Measurements from ENCODE around the gene GPR83.
"Not testable (repeated sequence)": the region's sequence is repeated elsewhere in the genome, so short reads cannot be mapped to it uniquely, and the experiment has no call there.

The GPR83 gene

DNA sequence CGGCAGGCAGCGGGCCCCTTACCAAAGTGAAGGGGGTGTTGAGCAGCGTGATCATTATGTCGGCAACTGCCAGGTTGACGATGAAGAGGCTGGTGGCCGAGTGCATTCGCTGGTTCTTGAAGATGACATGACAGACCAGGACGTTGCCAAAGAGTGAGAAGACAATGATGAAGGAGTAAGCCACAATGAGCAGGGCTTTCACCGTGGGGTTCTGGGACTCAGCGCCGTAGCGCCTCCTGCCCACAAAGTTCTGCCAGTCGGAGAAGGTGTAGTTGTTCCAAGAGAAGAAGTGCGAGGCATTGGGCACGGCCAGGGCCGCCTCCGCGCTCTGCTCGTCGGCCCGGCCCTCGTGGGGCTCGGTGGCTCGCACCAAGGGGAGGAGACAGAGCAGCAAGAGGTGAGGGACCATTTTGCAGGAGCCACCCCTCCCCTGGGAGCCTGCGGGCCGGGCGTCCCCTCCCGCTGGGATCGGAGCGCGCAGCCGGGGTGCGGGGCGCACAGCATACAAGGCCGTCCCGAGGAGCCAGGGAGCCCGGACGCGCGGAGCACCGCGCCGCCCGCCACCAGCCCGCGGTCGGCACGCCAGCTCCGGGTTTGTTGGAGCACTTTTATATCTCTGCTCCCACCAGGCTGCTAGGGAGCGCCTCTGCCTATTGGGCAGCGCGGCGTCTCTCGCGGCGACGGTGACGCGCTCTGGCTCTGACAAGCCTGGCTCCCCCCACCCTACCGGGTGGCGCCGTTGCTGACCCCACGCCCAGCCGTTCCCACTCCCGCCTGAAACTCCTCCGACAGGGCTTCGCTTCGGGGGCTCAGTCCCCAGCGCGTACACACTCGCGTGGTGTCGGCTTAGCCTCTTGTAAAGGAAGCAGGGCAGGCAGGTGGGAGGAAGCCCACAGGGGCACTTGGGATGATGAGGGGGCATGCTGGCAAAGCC lies at the start of gene GPR83:
Gene GPR83 (minus strand): TSS at position 581 of the 934 bp plus-strand sequence. CDS start 172 bp downstream, at position 409.
- DNase-seq (ENCODE audit: low spot score) = no peak

DNA sequence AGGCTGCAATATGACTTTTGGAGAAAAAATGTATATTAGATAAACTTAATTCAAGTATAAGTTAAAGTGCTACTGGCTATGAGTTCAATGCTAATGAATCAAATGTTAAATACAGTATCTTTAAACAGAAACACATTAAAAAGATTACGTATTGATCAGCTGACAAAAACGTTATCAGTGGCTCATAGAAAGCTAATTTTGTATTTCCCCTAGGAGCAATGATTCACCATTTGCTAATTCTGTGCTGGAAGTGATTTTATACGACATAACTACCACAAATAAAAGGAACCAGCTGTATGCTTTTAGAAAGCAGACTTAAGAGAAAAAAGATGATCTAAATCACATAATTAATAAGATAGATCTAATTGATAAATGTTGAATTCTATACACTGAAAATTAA lies 48.8 kb upstream of the GPR83 start:
- no peak for DNase-seq (ENCODE audit: low spot score)

DNA sequence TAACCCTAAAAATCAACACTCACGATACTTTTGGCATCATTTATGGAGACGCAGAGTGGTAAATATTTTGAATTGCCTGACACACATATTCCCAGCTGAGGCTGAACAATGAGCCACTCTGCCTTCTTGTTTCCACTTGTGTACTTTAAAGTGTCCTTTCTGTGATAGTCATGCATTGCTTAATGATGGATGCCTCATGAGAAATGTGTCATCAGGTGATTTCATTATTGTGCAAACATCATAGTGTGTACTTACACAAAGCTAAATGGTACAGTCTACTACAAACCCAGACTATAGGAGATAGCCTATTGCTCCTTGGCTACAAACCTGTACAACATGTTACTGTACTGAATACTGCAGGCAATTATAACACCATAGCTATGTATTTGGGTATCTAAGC lies 48.2 kb upstream of the GPR83 start:
- DNase-seq (ENCODE audit: low spot score) = no peak

DNA sequence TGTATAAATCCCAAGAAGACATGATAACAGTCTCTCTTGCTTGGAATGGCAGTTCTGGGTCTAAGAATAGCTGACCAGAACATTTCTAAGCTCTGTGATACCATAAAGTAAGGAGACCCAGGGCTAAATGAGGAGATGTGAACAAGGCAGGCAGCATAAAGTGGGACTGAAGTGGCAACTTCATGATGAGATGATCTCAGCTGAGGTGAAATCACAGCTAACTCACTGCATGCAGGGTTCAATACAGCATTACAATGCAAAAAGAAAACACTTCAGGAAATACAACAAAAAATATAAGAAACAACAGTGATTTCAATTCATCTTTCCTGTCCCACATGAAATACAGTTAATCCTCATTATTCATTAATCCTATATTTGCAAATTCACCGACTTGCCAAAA lies 47.8 kb upstream of the GPR83 start:
- no peak for DNase-seq (ENCODE audit: low spot score)

DNA sequence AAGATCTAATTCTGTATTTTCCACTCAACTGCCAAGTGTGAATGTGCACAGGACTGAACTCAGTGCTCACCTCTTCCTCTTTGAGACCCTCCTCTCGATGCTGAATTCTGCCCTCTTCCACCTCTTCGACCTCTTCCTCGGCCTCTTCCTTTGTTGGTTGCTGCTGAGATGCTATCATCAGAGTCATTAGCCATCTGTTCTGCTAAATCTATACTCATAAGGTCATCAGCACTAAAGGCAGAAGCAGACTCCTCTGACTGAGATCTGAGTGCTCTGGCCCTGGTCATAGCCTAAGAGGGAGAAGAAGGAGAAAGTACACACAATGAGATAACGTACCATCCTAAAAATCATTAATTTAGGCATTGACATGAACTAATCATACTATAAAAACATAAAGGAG lies 45.9 kb upstream of the GPR83 start:
- DNase-seq (ENCODE audit: low spot score) = no peak

DNA sequence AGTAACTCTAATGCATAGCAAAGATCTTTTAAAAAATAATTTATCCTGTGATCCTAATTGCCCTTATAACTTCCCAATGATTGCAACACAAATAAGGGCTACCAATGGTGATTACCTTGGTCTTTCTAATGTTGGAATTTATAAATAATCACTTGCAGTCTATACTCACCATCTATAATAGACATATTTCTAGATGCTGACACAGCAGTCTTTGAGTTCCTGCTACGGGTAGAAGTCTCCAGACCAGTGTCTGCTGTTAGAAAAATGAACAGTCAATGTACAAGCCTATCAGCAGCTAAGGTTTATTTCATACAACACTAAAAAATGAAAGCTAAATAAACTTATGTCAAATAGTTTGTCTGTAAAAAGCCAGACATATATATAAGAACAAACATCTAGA lies 44.4 kb upstream of the GPR83 start:
- no peak for DNase-seq (ENCODE audit: low spot score)

DNA sequence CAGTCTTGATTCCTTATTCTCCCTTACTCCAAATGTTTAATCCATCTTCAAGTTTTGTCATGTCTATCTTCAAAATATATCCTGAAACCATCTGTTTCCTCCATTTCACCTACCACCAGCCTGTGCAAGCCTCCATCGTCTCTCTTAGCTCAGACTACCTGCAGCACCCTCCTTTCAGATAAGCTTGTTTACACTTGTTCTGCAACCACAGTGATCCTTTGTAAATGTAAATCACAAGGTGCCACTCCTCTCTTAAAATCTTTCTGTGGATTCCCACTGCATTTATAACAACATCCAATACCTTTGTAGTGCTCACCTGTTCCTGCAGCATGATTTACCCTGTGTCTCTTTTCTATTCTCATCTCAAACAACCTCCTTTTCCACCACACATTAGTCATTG lies 31.8 kb upstream of the GPR83 start:
- DNase-seq (ENCODE audit: low spot score) = no peak

DNA sequence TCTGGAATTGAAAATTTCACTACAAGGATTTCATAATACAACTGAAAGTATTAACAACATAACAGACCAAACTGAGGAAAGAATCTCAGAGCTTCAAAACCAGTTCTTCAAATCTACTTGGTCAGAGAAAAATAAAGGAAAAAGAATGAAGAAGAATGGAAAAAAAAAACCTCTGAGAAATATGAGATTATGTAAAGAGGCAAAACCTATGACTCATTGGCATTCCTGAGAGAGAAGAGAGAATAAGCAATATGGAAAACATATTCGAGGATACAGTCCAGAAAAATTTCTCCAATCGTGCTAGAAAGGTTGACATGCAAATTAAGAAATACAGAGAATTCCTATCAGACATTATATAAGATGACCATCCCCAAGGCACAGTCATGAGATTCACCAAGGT lies 23.4 kb upstream of the GPR83 start:
- no peak for DNase-seq (ENCODE audit: low spot score)

DNA sequence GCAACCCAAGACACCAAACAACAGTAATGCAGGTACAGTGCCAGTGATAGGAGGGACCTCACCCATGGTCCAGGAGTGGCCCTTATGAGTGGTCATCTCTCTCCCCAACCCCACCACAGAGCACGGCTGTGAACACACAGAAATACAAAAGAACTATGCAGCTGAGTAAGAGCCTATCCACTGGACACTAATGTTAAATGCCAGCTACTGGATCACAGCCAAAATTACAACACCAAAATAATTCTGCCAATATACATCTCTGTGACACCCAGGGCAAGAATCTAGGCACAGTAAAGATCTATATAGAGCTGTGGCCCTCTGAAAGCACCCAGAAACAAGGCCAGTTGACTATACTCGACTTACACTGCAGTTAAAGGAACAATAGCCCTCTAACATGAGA lies 22.8 kb upstream of the GPR83 start:
- no peak for DNase-seq (ENCODE audit: low spot score)

DNA sequence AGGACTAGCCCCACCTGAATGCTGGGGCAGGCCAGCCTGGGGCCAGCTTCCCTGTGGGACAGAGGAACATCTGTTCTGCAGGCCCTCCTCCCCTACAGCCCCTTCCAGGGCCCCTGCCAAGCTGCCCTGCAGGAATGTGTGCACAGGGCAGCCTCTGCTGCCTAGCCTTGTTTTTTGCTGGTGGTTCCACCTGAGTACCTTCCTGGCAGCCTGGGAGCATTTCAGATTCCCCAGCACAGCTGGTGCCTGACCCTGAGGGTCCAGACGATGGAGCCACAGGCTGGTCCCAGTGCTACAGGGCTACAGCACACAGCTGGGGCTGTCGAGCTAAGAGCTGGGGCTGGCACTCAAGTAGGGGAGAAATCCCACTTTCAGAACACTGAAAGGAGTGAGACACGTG lies 22.3 kb upstream of the GPR83 start:
- DNase-seq (ENCODE audit: low spot score) = no peak

DNA sequence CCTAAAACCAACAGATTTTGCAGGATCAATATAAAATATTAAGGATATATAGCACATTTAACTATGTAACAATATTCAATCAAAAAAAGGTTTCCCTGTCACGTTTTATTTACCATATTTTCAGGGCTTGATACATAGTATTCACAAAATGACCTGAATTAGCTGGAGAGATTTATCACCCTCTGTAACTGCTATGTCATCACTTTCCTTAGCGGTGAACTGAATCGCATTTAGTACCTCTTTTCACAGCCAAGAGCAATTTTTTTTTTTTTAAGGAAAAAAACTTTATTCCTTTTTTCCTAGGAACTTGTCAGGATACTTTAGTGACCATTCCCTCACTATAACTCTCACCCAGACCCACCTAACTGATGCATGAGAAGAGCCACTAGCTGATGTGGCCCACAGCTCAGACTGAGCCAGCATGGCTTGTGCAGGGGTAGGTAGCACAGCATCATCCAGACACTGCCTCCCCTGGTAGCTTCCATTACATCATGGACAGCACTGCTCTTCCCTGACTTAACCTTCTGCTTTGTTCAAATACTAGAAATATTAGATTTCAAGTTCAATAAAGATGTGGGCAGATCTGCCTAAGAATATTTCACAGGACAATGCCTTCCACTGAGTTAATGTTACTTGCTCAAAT lies 17.0 kb upstream of the GPR83 start:
- no peak for DNase-seq (ENCODE audit: low spot score)

DNA sequence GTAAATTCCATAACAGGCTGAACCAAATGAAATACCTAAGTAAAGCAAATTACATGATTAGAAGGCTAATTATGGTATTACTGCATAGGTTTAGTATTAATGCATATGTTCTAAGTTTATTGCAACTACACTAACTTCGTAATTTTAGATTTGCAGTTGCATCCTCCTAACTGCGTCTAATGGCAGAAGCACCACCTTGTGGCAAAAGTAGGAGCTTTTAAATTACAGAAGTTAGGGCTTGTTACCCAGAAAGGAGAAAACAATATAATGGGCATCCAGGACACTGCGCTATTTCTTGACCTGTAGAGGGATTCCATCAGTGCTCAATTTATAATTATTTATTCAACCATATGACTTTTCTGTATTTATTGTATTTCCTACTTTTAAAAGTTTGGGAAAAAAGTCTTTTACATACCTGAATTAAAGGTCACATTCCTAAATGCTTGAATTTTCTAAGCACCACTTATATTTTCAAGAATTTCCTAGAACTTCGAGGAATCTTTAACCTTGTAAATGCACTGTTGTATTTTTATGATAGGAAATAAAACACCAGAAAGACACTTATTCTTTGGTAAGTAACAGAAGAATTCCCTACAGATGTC lies 16.3 kb upstream of the GPR83 start:
- no peak for DNase-seq (ENCODE audit: low spot score)

DNA sequence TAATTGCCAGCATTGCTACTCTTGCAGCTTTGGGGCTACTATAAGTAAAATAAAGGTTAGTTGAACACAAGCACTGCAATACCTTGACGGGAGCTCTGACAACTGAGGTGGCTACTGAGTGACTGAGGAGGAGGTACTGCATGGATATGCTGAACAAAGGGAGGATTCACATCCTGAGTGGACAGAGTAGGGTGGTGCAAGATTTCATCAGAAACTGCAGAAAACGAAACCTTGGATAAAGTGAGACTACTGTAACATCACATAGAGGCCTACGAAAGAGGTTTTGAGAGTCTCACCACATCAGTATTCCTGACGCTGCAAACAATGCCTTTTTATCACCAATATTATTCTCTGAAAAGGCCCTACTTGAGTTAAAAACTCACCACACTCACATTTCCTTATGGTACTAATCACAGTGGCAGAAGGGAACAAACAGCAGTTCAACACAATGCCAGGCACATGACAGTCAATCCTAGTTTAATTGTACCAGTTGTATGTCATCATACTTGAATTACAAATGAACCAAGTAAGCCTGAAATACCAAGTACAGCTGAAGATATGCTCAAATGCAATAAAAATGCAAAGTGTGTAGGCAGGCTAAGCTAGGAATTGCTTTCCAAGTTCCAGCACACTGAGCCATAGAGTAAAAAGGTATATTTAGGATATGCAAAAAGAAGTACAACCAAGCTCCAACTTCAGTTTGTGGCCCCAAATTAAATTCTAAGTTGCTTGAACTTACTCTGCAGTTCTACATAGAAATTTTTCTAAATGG lies 4.0 kb upstream of the GPR83 start:
- no peak for DNase-seq (ENCODE audit: low spot score)

DNA sequence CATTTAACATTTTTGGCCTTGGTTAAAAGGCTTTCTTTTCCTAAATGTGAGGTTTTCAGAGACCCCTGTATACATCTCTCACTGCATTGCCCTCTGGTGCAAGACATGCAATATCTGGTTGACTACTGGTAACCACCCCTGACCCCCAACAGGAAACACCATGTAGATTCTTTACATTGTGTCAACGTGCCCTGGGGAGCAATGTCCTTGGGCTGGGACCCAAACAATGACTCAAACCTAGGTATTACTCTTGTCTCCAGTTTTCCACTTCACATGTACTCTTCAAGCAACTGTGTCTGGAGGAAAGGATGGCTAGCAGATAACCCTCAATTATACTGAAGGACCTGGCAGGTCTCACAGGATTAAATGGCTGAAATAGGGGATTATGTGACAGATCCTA lies 1.1 kb upstream of the GPR83 start:
- no peak for DNase-seq (ENCODE audit: low spot score)

DNA sequence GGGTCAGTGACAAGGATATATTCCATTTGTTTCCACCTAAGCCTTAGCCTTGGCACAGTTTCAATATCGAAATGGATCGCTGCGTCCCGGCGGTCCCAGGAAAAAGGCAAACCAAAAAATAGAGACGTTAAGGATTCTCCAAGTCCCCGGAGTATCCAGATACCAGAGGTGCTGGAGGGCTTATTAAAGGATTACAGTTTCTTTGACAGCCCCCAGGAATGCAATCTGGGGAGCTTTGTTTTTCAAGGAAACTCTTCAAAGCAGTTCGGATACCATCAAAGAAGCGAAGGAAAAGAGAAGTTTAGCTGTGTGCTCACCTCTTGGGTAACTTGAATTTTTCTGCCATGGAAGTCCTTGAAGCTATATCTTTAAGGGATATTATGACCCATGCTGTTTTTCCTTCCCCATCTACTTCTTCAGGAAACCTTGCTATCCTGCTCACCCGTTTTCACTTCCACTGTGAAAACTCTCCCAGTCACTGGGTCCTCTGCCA lies 600 bp upstream of the GPR83 start:
- DNase-seq (ENCODE audit: low spot score) = no peak

DNA sequence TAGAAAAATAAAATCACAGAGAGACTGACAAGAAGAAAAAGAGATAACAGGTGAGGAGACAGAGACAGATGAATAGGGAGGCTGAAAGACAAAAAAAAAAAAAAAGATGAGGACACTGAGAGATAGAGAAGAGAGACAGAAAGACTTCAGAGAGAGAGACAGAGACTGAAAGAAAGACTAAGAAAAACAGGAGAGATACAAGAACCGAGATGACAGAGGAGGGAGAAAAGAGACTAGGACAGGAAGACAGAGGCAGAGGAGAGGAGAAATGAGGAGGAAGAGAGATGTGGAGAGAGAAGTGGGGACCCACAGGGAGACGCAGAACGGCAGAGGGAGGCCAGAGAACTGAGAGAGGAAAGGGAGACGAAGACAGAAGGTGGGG lies 771 bp downstream of the GPR83 start:
- DNase-seq (ENCODE audit: low spot score) = no peak

DNA sequence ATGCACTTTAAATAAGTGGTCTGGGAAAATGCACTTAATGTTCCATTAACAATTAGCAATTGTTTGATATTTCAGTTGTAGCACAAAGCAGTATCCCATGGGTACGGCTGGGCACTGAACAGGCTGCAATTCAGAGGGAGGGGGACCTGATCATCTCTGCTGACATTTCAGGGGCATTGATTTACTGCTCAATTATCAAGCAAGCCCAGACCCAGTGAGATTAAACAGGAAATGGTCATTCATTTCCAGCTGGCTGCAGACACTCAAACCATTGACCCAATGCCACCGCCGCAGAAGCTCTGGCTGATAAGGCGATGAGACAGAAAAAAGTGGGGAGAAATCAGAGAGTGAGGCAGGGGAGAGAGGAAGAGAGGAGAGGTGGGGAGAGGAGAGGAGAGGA lies 1.2 kb downstream of the GPR83 start:
- no peak for DNase-seq (ENCODE audit: low spot score)

DNA sequence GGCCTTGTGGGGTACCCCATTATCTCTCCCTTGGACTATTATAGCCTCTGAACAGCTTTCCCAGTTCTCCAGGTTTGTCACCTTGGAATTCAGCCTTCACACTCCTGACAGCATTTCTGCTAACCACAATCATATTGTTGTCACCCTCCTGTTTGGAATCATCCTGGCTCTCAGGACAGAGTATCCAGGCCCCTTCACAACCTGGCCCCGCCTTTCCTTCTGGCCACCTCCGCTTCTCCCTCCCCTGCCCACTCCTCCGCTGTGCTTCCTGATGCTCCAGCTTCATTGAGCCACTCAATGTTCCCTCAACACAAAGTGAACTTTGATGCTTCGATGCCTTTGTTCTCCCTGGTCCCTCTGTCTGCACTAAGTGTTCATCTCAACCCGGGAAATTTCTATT lies 3.1 kb downstream of the GPR83 start:
- DNase-seq (ENCODE audit: low spot score) = no peak

DNA sequence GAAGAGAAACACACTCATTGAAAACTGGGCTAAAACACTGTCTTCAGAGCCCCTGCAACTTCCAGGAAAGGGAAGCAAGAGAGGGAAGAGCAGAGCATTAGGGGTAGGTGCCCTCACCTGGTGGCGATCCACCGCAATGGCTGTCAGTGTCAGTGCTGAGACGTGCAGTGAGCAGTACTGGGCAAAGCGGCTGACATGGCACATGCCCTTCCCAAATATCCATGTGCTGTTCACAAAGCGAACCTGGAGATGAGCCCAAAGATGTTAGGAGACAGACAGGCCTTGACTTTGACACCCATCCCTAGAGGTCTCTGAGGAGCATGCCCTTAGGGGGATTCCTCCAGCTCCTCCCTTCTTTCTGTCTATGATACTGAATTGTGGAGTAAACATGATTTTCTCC lies 4.9 kb downstream of the GPR83 start:
- no peak for DNase-seq (ENCODE audit: low spot score)

DNA sequence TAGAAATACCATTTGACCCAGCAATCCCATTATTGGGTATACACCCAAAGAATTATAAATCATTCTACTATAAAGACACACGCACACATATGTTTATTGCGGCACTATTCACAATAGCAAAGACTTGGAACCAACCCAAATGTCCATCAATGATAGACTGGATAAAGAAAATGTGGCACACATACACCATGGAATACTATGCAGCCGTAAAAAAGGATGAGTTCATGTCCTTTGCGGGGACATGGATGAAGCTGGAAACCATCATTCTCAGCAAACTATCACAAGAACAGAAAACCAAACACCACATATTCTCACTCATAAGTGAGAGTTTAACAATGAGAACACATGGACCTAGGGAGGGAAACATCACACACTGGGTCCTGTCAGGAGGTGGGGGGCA lies 9.3 kb downstream of the GPR83 start:
- DNase-seq (ENCODE audit: low spot score) = not testable (repeated sequence)

DNA sequence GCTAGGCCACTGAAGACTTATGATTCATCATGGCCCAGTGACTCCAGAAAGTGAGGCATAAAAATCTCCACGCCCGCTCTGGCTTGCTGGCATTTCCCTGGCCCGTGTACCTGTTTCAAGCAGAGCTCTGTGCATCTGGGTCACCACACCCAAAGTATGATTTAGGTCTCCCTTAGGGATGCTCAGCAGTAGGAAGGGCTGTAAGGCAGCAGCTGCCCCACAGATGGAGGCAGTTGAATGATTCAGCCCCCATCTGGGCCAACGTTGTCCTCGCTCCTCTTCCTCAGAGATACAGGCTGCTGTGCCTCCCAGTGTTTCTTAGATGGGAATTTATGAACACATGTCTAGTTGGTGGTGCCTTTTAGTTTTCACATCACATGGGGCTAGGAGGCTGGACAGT lies 21.6 kb downstream of the GPR83 start:
- DNase-seq (ENCODE audit: low spot score) = no peak

DNA sequence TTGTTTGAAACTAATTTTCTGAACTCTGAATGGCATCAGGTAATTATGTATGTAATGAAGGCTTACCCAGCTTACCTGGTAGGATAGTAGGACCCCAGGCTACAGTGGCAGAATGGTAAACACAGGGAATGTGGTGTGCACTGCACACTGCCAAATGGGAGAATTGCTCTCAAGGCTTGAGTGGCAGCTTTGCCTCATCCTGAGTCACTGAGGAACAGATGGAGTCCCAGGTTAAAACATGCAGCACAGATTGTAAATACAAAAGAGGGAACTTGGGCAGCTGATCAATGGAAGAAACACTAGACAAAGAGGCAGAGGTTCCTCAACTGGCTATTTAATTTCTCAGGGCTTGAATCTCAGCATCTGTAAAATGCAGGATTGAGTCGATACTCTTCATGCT lies 24.4 kb downstream of the GPR83 start:
- no peak for DNase-seq (ENCODE audit: low spot score)

Measured in hepatic stellate cell (primary cell).